GM12892 (cell line): ENCODE measurements around the gene MRTFB.

Experiments used
- POLR2A ChIP-seq: IDR thresholded peaks from 2 replicates; pipeline ENCODE4 v1.6.1; 2011; ENCODE audit warnings: low read depth, low read length, control low read depth
- TAF1 ChIP-seq: IDR thresholded peaks from 2 replicates; pipeline ENCODE4 v1.6.1; 2011; ENCODE audit warnings: low read depth, mild to moderate bottlenecking, control low read depth, low read length, borderline replicate concordance

GRCh38 chr16:14125708-14126107 lies 54.6 kb downstream of the MRTFB start:
- no peak for TF ChIP-seq POLR2A
- no peak for TF ChIP-seq TAF1
